Activated naive CD8-positive, alpha-beta T cell treated with anti-CD3 and anti-CD28 coated beads for 36 hours (primary cell): ENCODE results near the gene IP6K3. TPM values are rescaled to one million over a fixed set of nuclear protein-coding genes. Genes with fewer than 3 reads are reported as not detected.
A peak's percentile ranks its signal among the peaks of the same experiment; 100 is the strongest.

ENCODE experiments used
- DNase-seq: peaks from one replicate; pipeline ENCODE4 v3.0.0; 2021
- H3K27ac Mint-ChIP-seq: one replicate; pipeline ENCODE4 v1.8.0; 2022; ENCODE audit warnings: mild to moderate bottlenecking, moderate library complexity, mixed read lengths
- H3K27me3 Mint-ChIP-seq: one replicate; pipeline ENCODE4 v1.8.0; 2022; ENCODE audit warnings: mild to moderate bottlenecking, mixed read lengths
- H3K36me3 Mint-ChIP-seq: one replicate; pipeline ENCODE4 v1.8.0; 2021; ENCODE audit warnings: mild to moderate bottlenecking, mixed read lengths
- H3K4me1 Mint-ChIP-seq: one replicate; pipeline ENCODE4 v1.8.0; 2021; ENCODE audit warnings: mixed read lengths
- H3K4me3 Mint-ChIP-seq: one replicate; pipeline ENCODE4 v1.8.0; 2022; ENCODE audit warnings: mild to moderate bottlenecking, moderate library complexity, mixed read lengths
- H3K9me3 Mint-ChIP-seq: one replicate; pipeline ENCODE4 v1.8.0; 2022; ENCODE audit warnings: mixed read lengths
- total RNA-seq, 2 experiments: library from RNA; stranded (reverse); gene quantifications; one replicate each; pipeline ENCODE4 v1.2.3, GENCODE V29; 2021

The IP6K3 gene
- total RNA-seq, 2 experiments from 2014 or later: not detected

- Mint-ChIP-seq H3K36me3 (peaks cover 17% of the 10 kb centered on the region), H3K4me3 (no peak overlapping the region), H3K4me1 (peaks cover 2% of the 10 kb centered on the region), H3K9me3 (no peaks in the 10 kb centered on the region), H3K27ac (no peak overlapping the region), H3K27me3 (no peaks in the 10 kb centered on the region)
- DNase-seq: no peak
Measured at GRCh38 chr6:33684983-33685382, 61.7 kb downstream of the IP6K3 start.

DNA sequence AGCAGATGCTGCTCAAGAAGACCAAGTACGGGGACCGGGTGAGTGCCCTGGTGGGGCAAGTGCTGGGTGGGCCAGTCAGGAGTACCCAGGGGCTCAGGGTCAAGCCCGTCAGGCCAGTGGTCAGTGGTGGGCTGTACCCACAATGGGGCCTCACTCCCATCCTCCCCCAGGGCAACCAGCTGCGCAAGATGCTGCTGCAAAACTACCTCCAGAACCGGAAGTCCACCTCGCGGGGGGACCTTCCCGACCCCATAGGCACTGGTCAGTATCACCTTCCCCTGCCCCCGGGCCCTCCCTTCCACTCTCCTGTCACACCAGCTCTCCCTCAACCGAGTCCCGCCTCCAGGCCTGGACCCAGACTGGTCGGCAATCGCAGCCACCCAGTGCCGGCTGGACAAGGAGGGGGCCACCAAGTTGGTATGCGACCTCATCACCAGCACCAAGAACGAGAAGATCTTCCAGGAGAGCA, 62.2 kb downstream of the IP6K3 start:
- Mint-ChIP-seq H3K4me3 (no peak overlapping the region), H3K36me3 (peaks cover 16% of the 10 kb centered on the region), H3K9me3 (no peaks in the 10 kb centered on the region), H3K4me1 (peaks cover 2% of the 10 kb centered on the region), H3K27me3 (no peaks in the 10 kb centered on the region), H3K27ac (no peak overlapping the region)
- DNase-seq: no peak

GRCh38 chr6:33683576-33684427, 62.9 kb downstream of the IP6K3 start:
- peak overlapping the region; percentile 73 for H3K27ac Mint-ChIP-seq
- no peak for DNase-seq

DNA sequence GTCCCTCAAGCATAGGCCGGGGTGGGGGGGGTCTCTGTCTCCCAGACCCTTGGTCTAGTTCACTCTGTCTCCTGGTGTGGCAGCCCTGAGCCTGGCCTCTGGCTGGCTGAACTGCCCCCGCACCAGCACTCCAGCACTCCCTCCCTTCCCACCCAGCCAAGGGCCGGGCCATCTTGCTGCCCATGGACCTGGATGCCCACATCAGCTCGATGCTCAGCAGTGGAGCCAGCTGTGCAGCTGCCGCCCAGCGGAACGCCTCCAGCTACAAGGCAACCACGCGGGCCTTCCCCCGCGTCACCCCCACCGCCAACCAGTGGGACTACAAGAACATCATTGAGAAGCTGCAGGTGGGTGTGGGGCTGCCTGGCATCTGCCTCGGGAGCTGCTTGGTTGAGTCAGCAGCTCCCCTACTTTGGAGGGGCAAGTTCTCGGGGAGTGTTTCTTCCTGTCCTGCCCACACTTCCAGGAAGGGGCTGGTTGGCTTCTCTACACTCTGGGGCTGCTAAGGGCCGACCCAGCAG, 63.6 kb downstream of the IP6K3 start:
- H3K36me3 Mint-ChIP-seq: peaks cover 16% of the 10 kb centered on the region
- peak; percentile 28 for DNase-seq
- peak overlapping the region; percentile 73 for H3K27ac Mint-ChIP-seq
- no peak overlapping the region for H3K4me3 Mint-ChIP-seq
- peaks cover 2% of the 10 kb centered on the region for H3K4me1 Mint-ChIP-seq
- H3K27me3 Mint-ChIP-seq: no peaks in the 10 kb centered on the region
- H3K9me3 Mint-ChIP-seq: no peaks in the 10 kb centered on the region

More at GRCh38 chr6:33683576-33684427, 62.9 kb downstream of the IP6K3 start:
- no peaks in the 10 kb centered on the region for H3K27me3 Mint-ChIP-seq
- H3K36me3 Mint-ChIP-seq: peaks cover 15% of the 10 kb centered on the region
- H3K4me1 Mint-ChIP-seq: peaks cover 2% of the 10 kb centered on the region
- H3K9me3 Mint-ChIP-seq: no peaks in the 10 kb centered on the region
- H3K4me3 Mint-ChIP-seq: no peak overlapping the region

- no peak overlapping the region for H3K4me3 Mint-ChIP-seq
- no peak for DNase-seq
- peaks cover 23% of the 10 kb centered on the region for H3K36me3 Mint-ChIP-seq
- H3K9me3 Mint-ChIP-seq: no peaks in the 10 kb centered on the region
- H3K27ac Mint-ChIP-seq: no peak overlapping the region
- no peaks in the 10 kb centered on the region for H3K27me3 Mint-ChIP-seq
- peaks cover 2% of the 10 kb centered on the region for H3K4me1 Mint-ChIP-seq
Measured at GRCh38 chr6:33682341-33682740, 64.4 kb downstream of the IP6K3 start.

GRCh38 chr6:33679761-33680160, 66.9 kb downstream of the IP6K3 start:
- Mint-ChIP-seq H3K9me3 (no peaks in the 10 kb centered on the region), H3K4me3 (peak overlapping the region; percentile 42), H3K27ac (no peak overlapping the region), H3K36me3 (peaks cover 17% of the 10 kb centered on the region), H3K4me1 (peaks cover 2% of the 10 kb centered on the region), H3K27me3 (no peaks in the 10 kb centered on the region)
- DNase-seq: no peak

DNA sequence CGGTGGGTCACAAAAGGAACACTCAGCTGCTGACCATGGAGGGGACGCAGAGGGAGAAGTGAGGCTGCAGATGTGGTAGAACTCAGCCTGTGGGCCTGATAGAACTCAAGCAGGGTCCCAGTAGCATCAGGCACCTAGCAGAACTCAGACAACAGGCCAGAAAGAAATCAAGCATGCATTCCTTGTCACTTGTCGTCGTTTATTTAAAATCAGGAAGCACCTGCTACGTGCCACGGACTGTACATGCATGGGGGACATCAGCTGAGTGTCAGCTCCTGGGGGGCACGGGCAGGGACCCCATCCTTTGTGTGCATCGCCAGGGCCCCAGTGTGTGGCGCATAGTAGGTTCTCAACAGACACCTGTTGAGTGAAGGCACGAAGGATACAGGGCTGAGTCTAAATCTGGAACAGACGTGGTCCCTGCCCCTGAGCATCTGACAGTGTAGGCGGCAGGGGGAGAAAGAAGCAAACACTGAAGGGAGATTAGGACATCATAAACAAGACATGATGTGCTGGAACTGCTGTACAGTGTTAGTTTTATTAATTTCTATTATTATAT, 67.7 kb downstream of the IP6K3 start:
- H3K36me3 Mint-ChIP-seq: peaks cover 13% of the 10 kb centered on the region
- H3K4me3 Mint-ChIP-seq: no peak overlapping the region
- H3K4me1 Mint-ChIP-seq: peaks cover 2% of the 10 kb centered on the region
- H3K27me3 Mint-ChIP-seq: no peaks in the 10 kb centered on the region
- no peaks in the 10 kb centered on the region for H3K9me3 Mint-ChIP-seq
- H3K27ac Mint-ChIP-seq: no peak overlapping the region
- DNase-seq: no peak

DNA sequence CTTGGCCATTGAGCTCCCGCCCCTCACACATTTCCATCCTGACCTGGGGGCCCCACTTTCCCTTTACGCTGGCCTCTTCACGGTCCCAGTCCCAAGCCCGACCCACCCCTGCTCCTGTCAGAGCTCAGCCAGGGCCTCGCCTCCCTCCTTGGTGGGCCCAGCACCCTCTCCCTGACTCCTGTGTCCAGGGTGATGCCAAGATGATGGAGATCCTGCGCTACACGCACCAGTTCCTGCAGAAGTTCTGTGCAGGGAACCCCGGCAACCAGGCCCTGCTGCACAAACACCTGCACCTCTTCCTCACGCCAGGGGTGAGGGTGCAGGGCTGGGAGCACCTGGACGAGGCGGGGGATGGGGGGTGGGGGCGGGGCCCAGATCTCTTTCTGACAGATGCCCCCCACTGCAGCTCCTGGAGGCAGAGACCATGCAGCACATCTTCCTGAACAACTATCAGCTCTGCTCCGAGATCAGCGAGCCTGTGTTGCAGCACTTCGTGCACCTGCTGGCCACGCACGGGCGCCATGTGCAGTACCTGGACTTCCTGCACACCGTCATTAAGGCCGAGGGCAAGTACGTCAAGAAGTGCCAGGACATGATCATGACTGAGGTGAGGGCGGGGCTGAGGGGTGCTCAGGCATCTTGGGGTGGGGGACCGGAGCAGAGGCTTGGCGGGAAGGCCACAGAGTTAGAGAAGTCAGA, 68.3 kb downstream of the IP6K3 start:
- Mint-ChIP-seq H3K36me3 (peaks cover 16% of the 10 kb centered on the region), H3K4me1 (peaks cover 2% of the 10 kb centered on the region), H3K4me3 (no peak overlapping the region), H3K27me3 (no peaks in the 10 kb centered on the region), H3K9me3 (no peaks in the 10 kb centered on the region), H3K27ac (no peak overlapping the region)
- DNase-seq: no peak

GRCh38 chr6:33677689-33678088, 69.0 kb downstream of the IP6K3 start:
- H3K9me3 Mint-ChIP-seq: no peaks in the 10 kb centered on the region
- no peaks in the 10 kb centered on the region for H3K27me3 Mint-ChIP-seq
- H3K4me1 Mint-ChIP-seq: peaks cover under 1% of the 10 kb centered on the region
- no peak overlapping the region for H3K4me3 Mint-ChIP-seq
- H3K36me3 Mint-ChIP-seq: peaks cover 18% of the 10 kb centered on the region
- H3K27ac Mint-ChIP-seq: no peak overlapping the region
- DNase-seq: no peak

DNA sequence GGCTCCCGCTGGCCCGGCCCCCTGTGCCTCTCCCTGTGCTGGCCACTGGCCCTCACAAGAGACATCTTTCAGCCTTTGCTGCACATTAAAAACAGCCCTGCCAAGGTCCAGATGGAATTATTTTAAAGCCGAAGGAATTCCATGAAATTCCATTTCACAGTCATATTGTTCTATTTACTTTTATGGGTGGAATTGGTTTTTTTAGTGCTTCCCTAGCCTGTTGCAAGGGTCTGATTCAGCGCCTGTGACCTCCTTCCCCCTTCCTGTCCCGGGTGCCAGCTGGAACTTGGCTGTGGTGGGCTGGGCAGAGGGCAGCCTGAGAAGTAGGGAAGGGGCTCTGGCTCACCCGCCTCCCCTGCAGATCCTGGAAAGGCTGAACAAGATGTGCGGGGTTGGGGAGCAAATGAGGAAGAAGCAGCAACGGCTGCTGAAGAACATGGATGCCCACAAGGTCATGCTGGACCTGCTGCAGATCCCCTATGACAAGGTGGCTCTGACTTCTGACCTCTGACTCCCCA, 69.5 kb downstream of the IP6K3 start:
- H3K9me3 Mint-ChIP-seq: no peaks in the 10 kb centered on the region
- no peaks in the 10 kb centered on the region for H3K4me1 Mint-ChIP-seq
- H3K36me3 Mint-ChIP-seq: peaks cover 18% of the 10 kb centered on the region
- H3K4me3 Mint-ChIP-seq: no peak overlapping the region
- H3K27me3 Mint-ChIP-seq: no peaks in the 10 kb centered on the region
- DNase-seq: no peak
- H3K27ac Mint-ChIP-seq: no peak overlapping the region

GRCh38 chr6:33676416-33677142, 70.1 kb downstream of the IP6K3 start:
- no peak for DNase-seq
- no peak overlapping the region for H3K27ac Mint-ChIP-seq
- no peaks in the 10 kb centered on the region for H3K9me3 Mint-ChIP-seq
- no peaks in the 10 kb centered on the region for H3K4me1 Mint-ChIP-seq
- peaks cover 22% of the 10 kb centered on the region for H3K36me3 Mint-ChIP-seq
- H3K27me3 Mint-ChIP-seq: no peaks in the 10 kb centered on the region
- H3K4me3 Mint-ChIP-seq: no peak overlapping the region

DNA sequence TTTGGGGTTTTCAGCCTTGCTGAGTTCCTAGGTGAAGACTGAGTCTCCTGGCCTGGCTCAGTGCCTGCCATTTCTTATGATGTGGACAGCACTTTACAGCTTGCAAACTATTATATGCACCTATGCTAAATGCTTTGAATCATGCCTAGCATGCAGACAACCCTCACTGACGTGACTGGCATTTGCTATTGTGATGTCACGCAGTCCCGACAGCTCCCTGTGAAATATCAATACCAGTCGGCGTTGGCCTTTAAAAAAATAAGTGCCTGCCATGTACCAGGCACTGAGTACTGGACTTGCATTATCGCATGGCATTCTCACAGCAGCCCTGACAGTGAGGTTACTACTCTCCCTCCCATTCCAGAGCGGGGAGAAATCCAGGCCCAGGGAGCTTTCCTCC, 70.7 kb downstream of the IP6K3 start:
- Mint-ChIP-seq H3K27ac (no peak overlapping the region), H3K9me3 (no peaks in the 10 kb centered on the region), H3K4me1 (no peaks in the 10 kb centered on the region), H3K4me3 (no peak overlapping the region), H3K36me3 (peaks cover 20% of the 10 kb centered on the region), H3K27me3 (no peaks in the 10 kb centered on the region)
- DNase-seq: no peak

GRCh38 chr6:33673851-33674250, 72.9 kb downstream of the IP6K3 start:
- peak overlapping the region; percentile 23 for H3K27ac Mint-ChIP-seq

GRCh38 chr6:33672808-33673207, 73.9 kb downstream of the IP6K3 start:
- H3K9me3 Mint-ChIP-seq: no peaks in the 10 kb centered on the region
- H3K27ac Mint-ChIP-seq: no peak overlapping the region
- DNase-seq: no peak
- H3K4me3 Mint-ChIP-seq: no peak overlapping the region
- H3K4me1 Mint-ChIP-seq: no peaks in the 10 kb centered on the region
- no peaks in the 10 kb centered on the region for H3K27me3 Mint-ChIP-seq
- peaks cover 22% of the 10 kb centered on the region for H3K36me3 Mint-ChIP-seq

More at GRCh38 chr6:33673851-33674250, 72.9 kb downstream of the IP6K3 start:
- H3K36me3 Mint-ChIP-seq: peaks cover 21% of the 10 kb centered on the region
- DNase-seq: no peak
- no peaks in the 10 kb centered on the region for H3K27me3 Mint-ChIP-seq
- H3K4me1 Mint-ChIP-seq: no peaks in the 10 kb centered on the region
- H3K4me3 Mint-ChIP-seq: no peak overlapping the region
- no peaks in the 10 kb centered on the region for H3K9me3 Mint-ChIP-seq
